Stimulated activated CD4-positive, alpha-beta T cell treated with anti-CD3 and anti-CD28 coated beads, Interleukin-2, amount 100 ng/mL, for 48 hours (primary cell): ENCODE results near the gene CCDC188.

Source experiments
- DNase-seq, 2 donors: peaks; one replicate each; pipeline ENCODE4 v3.0.0-alpha.2; 2020

Gene CCDC188

GRCh38 chr22:20131859-20132685 lies 18.8 kb downstream of the CCDC188 start:
- DNase-seq = no peak

- DNase-seq = no peak
Observed at GRCh38 chr22:20131597-20131858, 19.3 kb downstream of the CCDC188 start, which contains the start of gene ZDHHC8. Gene ZDHHC8, plus strand, starts transcription at chr22:20131804. Its CDS starts 144 bp downstream, at chr22:20131948.

GRCh38 chr22:20130731-20131596 lies 19.9 kb downstream of the CCDC188 start:
- peak; percentile 72 for DNase-seq

- DNase-seq = no peak
Observed at GRCh38 chr22:20130319-20130718, 20.5 kb downstream of the CCDC188 start.

- DNase-seq = no peak
Observed at GRCh38 chr22:20129747-20130014, 21.2 kb downstream of the CCDC188 start.

GRCh38 chr22:20128902-20129746 lies 21.7 kb downstream of the CCDC188 start:
- DNase-seq = peak; percentile 43 to 48

GRCh38 chr22:20128619-20128901 lies 22.3 kb downstream of the CCDC188 start:
- no peak for DNase-seq

- no peak for DNase-seq
Observed at GRCh38 chr22:20127869-20128618, 22.8 kb downstream of the CCDC188 start.

- no peak for DNase-seq
Observed at GRCh38 chr22:20127318-20127868, 23.5 kb downstream of the CCDC188 start.

- no peak for DNase-seq
Observed at GRCh38 chr22:20126284-20127029, 24.4 kb downstream of the CCDC188 start.

GRCh38 chr22:20125201-20126174 lies 25.4 kb downstream of the CCDC188 start:
- no peak for DNase-seq

GRCh38 chr22:20124083-20124787 lies 26.6 kb downstream of the CCDC188 start:
- no peak for DNase-seq

- DNase-seq = no peak
Observed at GRCh38 chr22:20123366-20124082, 27.3 kb downstream of the CCDC188 start.

- DNase-seq = no peak
Observed at GRCh38 chr22:20121856-20122415, 28.9 kb downstream of the CCDC188 start.

GRCh38 chr22:20118300-20119020 lies 32.4 kb downstream of the CCDC188 start:
- DNase-seq = no peak

- DNase-seq = peak; percentile 72 to 79
Observed at GRCh38 chr22:20117633-20118299, 33.1 kb downstream of the CCDC188 start.

- peak; percentile 97 for DNase-seq
Observed at GRCh38 chr22:20116951-20117632, 33.8 kb downstream of the CCDC188 start, which contains the start of gene TRMT2A. Gene TRMT2A, minus strand, starts transcription at chr22:20117226. Its CDS starts 320 bp downstream, at chr22:20116906.
